Karpas-422 (cell line): Measurements from ENCODE around the gene LCN1. TPM values are rescaled to one million over a fixed set of nuclear protein-coding genes. Genes with fewer than 3 reads are reported as not detected.

Experiments
- DNase-seq: peaks from one replicate; pipeline ENCODE4 v3.0.0-alpha.2; 2015
- H2AFZ ChIP-seq: fragments of 200-600 bp; sonication (generic); 2 replicates; pipeline ENCODE4 v1.6.1; 2014; ENCODE audit warnings: antibody characterized with exemption, low read length, mixed read lengths
- H3K27ac ChIP-seq: fragments of 200-600 bp; sonication (generic); 2 replicates; pipeline ENCODE4 v1.5.1; 2014; ENCODE audit warnings: mild to moderate bottlenecking, low read length, moderate library complexity
- H3K27me3 ChIP-seq: fragments of 200-600 bp; sonication (generic); 2 replicates; pipeline ENCODE4 v1.6.1; 2014; ENCODE audit warnings: low read length, mixed read lengths
- H3K36me3 ChIP-seq: fragments of 200-600 bp; sonication (generic); 2 replicates; pipeline ENCODE4 v1.6.1; 2014; ENCODE audit warnings: low read length, mixed read lengths; ENCODE audit not compliant: insufficient read depth
- H3K4me1 ChIP-seq: fragments of 200-600 bp; sonication (generic); 2 replicates; pipeline ENCODE4 v1.6.1; 2014; ENCODE audit warnings: mild to moderate bottlenecking, low read length, mixed read lengths
- H3K4me2 ChIP-seq: fragments of 200-600 bp; sonication (generic); 2 replicates; pipeline ENCODE4 v1.6.1; 2014; ENCODE audit warnings: low read length, low read depth, mild to moderate bottlenecking; ENCODE audit not compliant: poor library complexity, severe bottlenecking
- H3K4me3 ChIP-seq: fragments of 200-600 bp; sonication (generic); 2 replicates; pipeline ENCODE4 v1.5.1; 2014; ENCODE audit warnings: mild to moderate bottlenecking, antibody characterized with exemption, low read length, mixed read lengths
- H3K79me2 ChIP-seq: fragments of 200-600 bp; sonication (generic); 2 replicates; pipeline ENCODE4 v1.6.1; 2014; ENCODE audit warnings: mild to moderate bottlenecking, low read length, mixed read lengths
- H3K9ac ChIP-seq: fragments of 200-600 bp; sonication (generic); 2 replicates; pipeline ENCODE4 v1.6.0; 2014; ENCODE audit warnings: low read length
- H3K9me2 ChIP-seq: fragments of 200-600 bp; sonication (generic), shearing (Covaris generic); replicated peaks from 2 replicates; pipeline ENCODE4 v1.6.0; 2014; ENCODE audit warnings: mild to moderate bottlenecking, low read length, moderate library complexity; ENCODE audit not compliant: insufficient read depth
- H3K9me3 ChIP-seq: fragments of 300-700, 200-600 bp; sonication (generic); 2 replicates; pipeline ENCODE4 v1.6.1; 2014; ENCODE audit warnings: low read length, mixed read lengths
- H4K20me1 ChIP-seq: fragments of 200-600 bp; sonication (generic); 2 replicates; pipeline ENCODE4 v1.6.1; 2014; ENCODE audit warnings: mild to moderate bottlenecking, antibody characterized with exemption, low read length, low read depth; ENCODE audit not compliant: insufficient read depth
- total RNA-seq: library from RNA; depleted of rRNA; stranded (reverse); fragments of >200 nt; shearing (Covaris generic); gene quantifications from 2 replicates; pipeline ENCODE4 v1.2.3, GENCODE V29; 2014; ENCODE audit warnings: low replicate concordance

LCN1 gene
- total RNA-seq, 1 experiment from 2014 or later: not detected

- H3K4me1 ChIP-seq: no peaks in the 10 kb centered on the region
- H3K79me2 ChIP-seq: no peaks in the 10 kb centered on the region
- H3K27me3 ChIP-seq: no peaks in the 10 kb centered on the region
- no peaks in the 10 kb centered on the region for H3K9me2 ChIP-seq
- no peak overlapping the region for H3K9ac ChIP-seq
- no peaks in the 10 kb centered on the region; the same call in 1 of the 2 replicates for H4K20me1 ChIP-seq
- H2AFZ ChIP-seq: no peak overlapping the region
- H3K9me3 ChIP-seq: peaks cover 1% of the 10 kb centered on the region
- H3K27ac ChIP-seq: no peak overlapping the region
- H3K4me2 ChIP-seq: no peak overlapping the region
- DNase-seq: no peak
- H3K4me3 ChIP-seq: no peak overlapping the region
- no peaks in the 10 kb centered on the region for H3K36me3 ChIP-seq
Measured at GRCh38 chr9:135514342-135515082, 6.7 kb upstream of the LCN1 start.

- Histone ChIP-seq H3K27me3 (no peaks in the 10 kb centered on the region), H3K9ac (no peak overlapping the region), H3K4me2 (no peak overlapping the region), H4K20me1 (no peaks in the 10 kb centered on the region; the same call in 1 of the 2 replicates), H2AFZ (no peak overlapping the region), H3K27ac (no peak overlapping the region), H3K4me3 (no peak overlapping the region), H3K79me2 (no peaks in the 10 kb centered on the region), H3K4me1 (no peaks in the 10 kb centered on the region), H3K9me3 (no peaks in the 10 kb centered on the region), H3K9me2 (no peaks in the 10 kb centered on the region), H3K36me3 (no peaks in the 10 kb centered on the region)
- DNase-seq: no peak
Measured at GRCh38 chr9:135515083-135515951, 5.9 kb upstream of the LCN1 start.

- Histone ChIP-seq H3K4me2 (no peak overlapping the region), H3K36me3 (no peaks in the 10 kb centered on the region), H2AFZ (no peak overlapping the region)
Measured at GRCh38 chr9:135516132-135516860, 4.9 kb upstream of the LCN1 start.

GRCh38 chr9:135517407-135517822 lies 3.8 kb upstream of the LCN1 start:
- H3K4me1 ChIP-seq: no peaks in the 10 kb centered on the region
- DNase-seq: no peak

More at GRCh38 chr9:135516132-135516860, 4.9 kb upstream of the LCN1 start:
- no peaks in the 10 kb centered on the region for H3K27me3 ChIP-seq
- no peaks in the 10 kb centered on the region for H3K9me2 ChIP-seq
- no peak overlapping the region for H3K4me3 ChIP-seq
- H3K79me2 ChIP-seq: no peaks in the 10 kb centered on the region
- no peak for DNase-seq
- no peaks in the 10 kb centered on the region; the same call in 1 of the 2 replicates for H4K20me1 ChIP-seq
- H3K4me1 ChIP-seq: no peaks in the 10 kb centered on the region
- no peak overlapping the region for H3K27ac ChIP-seq
- H3K9me3 ChIP-seq: no peaks in the 10 kb centered on the region
- H3K9ac ChIP-seq: no peak overlapping the region

GRCh38 chr9:135519179-135519971 lies 1.9 kb upstream of the LCN1 start:
- H3K27me3 ChIP-seq: no peaks in the 10 kb centered on the region
- DNase-seq: no peak
- H3K9me3 ChIP-seq: no peaks in the 10 kb centered on the region
- no peak overlapping the region for H3K4me3 ChIP-seq
- H3K27ac ChIP-seq: no peak overlapping the region
- no peak overlapping the region for H2AFZ ChIP-seq
- H4K20me1 ChIP-seq: no peaks in the 10 kb centered on the region; the same call in 1 of the 2 replicates
- H3K4me2 ChIP-seq: no peak overlapping the region
- H3K36me3 ChIP-seq: no peaks in the 10 kb centered on the region
- no peaks in the 10 kb centered on the region for H3K4me1 ChIP-seq
- no peaks in the 10 kb centered on the region for H3K9me2 ChIP-seq
- H3K9ac ChIP-seq: no peak overlapping the region
- no peaks in the 10 kb centered on the region for H3K79me2 ChIP-seq

More at GRCh38 chr9:135517407-135517822, 3.8 kb upstream of the LCN1 start:
- Histone ChIP-seq H3K9me3 (no peaks in the 10 kb centered on the region), H3K36me3 (no peaks in the 10 kb centered on the region), H3K79me2 (no peaks in the 10 kb centered on the region), H3K9ac (no peak overlapping the region), H2AFZ (no peak overlapping the region), H3K27me3 (no peaks in the 10 kb centered on the region), H3K27ac (no peak overlapping the region), H3K4me2 (no peak overlapping the region), H3K9me2 (no peaks in the 10 kb centered on the region), H3K4me3 (no peak overlapping the region), H4K20me1 (no peaks in the 10 kb centered on the region; the same call in 1 of the 2 replicates)

GRCh38 chr9:135521608-135522095 lies 412 bp downstream of the LCN1 start:
- H3K4me1 ChIP-seq: no peaks in the 10 kb centered on the region
- H3K9ac ChIP-seq: no peak overlapping the region
- no peaks in the 10 kb centered on the region for H3K9me2 ChIP-seq
- no peak overlapping the region for H2AFZ ChIP-seq
- no peaks in the 10 kb centered on the region for H3K27me3 ChIP-seq
- no peak overlapping the region for H3K4me2 ChIP-seq
- H3K79me2 ChIP-seq: no peaks in the 10 kb centered on the region
- no peaks in the 10 kb centered on the region for H3K36me3 ChIP-seq
- H3K27ac ChIP-seq: no peak overlapping the region
- no peak for DNase-seq
- no peaks in the 10 kb centered on the region for H4K20me1 ChIP-seq
- H3K4me3 ChIP-seq: no peak overlapping the region
- no peaks in the 10 kb centered on the region for H3K9me3 ChIP-seq

GRCh38 chr9:135522137-135522877 lies 1.1 kb downstream of the LCN1 start:
- no peaks in the 10 kb centered on the region for H3K9me3 ChIP-seq
- no peak overlapping the region for H2AFZ ChIP-seq
- H3K9ac ChIP-seq: no peak overlapping the region
- no peaks in the 10 kb centered on the region for H3K79me2 ChIP-seq
- H4K20me1 ChIP-seq: no peaks in the 10 kb centered on the region
- H3K27ac ChIP-seq: no peak overlapping the region
- H3K9me2 ChIP-seq: no peaks in the 10 kb centered on the region
- no peaks in the 10 kb centered on the region for H3K36me3 ChIP-seq
- H3K4me2 ChIP-seq: no peak overlapping the region
- no peaks in the 10 kb centered on the region for H3K4me1 ChIP-seq
- no peaks in the 10 kb centered on the region for H3K27me3 ChIP-seq
- no peak for DNase-seq
- H3K4me3 ChIP-seq: no peak overlapping the region
